ENCODE data around the gene C6orf132.

The C6orf132 gene

DNA sequence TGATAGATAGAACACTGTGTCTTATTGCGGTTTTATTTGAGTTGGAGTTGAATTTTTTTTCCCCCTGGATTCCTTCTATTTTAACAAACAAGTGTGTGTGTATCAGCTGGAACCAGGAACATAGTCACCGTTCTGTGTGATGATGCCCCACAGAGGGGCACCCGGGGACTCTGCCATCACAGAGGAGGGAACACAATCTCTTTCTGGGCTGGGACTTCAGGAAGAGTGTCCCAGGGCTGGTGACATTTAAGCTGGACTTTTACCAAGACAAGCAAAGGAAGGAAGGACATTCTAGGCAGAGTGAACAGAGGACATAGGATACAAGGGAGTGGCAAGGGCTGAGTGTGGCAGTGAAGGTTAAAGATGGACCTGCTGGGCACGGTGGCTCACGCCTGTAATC, 58.9 kb downstream of the C6orf132 start:
- Histone ChIP-seq H3K9me2 (replicated peaks; ENCODE audit: control insufficient read depth, low read length) (no peaks in the 10 kb centered on the region), H3K79me2 (ENCODE audit: control insufficient read depth, low read length) (no peaks in the 10 kb centered on the region), H3K4me3 (ENCODE audit: low read length) (no peak overlapping the region), H3K27me3 (ENCODE audit: control insufficient read depth, low read length) (no peaks in the 10 kb centered on the region), H3K9me3 (ENCODE audit: control insufficient read depth, insufficient read depth, low read length) (no peaks in the 10 kb centered on the region), H3K4me2 (ENCODE audit: low read length) (no peak overlapping the region), H4K20me1 (ENCODE audit: control insufficient read depth, insufficient read depth, low read depth, low read length) (no peaks in the 10 kb centered on the region), H3K4me1 (ENCODE audit: control insufficient read depth, low read length) (no peaks in the 10 kb centered on the region), H3K36me3 (ENCODE audit: control insufficient read depth, low read length) (no peaks in the 10 kb centered on the region; the same call in 1 of the 2 replicates), H3F3A (ENCODE audit: control insufficient read depth, insufficient read depth) (no peaks in the 10 kb centered on the region), H3K27ac (ENCODE audit: low read depth, low read length) (no peak overlapping the region)
- TF ChIP-seq, protein P1, sequence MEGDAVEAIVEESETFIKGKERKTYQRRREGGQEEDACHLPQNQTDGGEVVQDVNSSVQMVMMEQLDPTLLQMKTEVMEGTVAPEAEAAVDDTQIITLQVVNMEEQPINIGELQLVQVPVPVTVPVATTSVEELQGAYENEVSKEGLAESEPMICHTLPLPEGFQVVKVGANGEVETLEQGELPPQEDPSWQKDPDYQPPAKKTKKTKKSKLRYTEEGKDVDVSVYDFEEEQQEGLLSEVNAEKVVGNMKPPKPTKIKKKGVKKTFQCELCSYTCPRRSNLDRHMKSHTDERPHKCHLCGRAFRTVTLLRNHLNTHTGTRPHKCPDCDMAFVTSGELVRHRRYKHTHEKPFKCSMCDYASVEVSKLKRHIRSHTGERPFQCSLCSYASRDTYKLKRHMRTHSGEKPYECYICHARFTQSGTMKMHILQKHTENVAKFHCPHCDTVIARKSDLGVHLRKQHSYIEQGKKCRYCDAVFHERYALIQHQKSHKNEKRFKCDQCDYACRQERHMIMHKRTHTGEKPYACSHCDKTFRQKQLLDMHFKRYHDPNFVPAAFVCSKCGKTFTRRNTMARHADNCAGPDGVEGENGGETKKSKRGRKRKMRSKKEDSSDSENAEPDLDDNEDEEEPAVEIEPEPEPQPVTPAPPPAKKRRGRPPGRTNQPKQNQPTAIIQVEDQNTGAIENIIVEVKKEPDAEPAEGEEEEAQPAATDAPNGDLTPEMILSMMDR (IDR thresholded peaks at IDR 0.05; ENCODE audit: low read depth, low read length, poor library complexity, severe bottlenecking) = no peak
- no peak for TF ChIP-seq EZH2phosphoT487 (IDR thresholded peaks at IDR 0.05; ENCODE audit: borderline replicate concordance, low read length)

DNA sequence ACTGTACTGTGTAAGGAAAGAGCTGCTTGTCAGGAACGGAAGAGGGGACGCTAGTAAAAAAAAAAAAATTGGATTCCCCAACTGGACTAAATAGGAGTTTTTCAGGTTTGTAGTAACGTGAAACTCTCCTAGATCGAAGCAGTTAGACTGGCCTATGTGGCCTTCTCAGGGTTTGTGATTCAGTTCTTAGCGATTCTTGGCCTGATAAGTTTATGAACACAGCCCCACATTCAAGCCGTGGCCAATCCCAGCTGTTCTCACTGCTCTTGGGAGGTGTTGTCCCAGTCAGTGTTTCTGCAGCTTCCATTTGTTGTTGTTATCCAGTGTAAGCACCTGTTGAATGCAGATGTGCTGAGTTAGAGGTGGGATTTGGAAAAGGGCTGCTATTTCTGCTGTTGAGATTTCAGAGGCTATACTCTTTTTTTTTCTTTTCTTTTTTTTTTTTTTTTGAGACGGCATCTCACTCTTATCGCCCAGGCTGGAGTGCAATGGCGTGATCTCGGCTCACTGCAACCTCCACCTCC, 62.4 kb downstream of the C6orf132 start:
- Histone ChIP-seq H3K36me3 (ENCODE audit: control insufficient read depth, low read length) (peaks cover 14% of the 10 kb centered on the region), H3F3A (ENCODE audit: control insufficient read depth, insufficient read depth) (no peaks in the 10 kb centered on the region), H3K27me3 (ENCODE audit: control insufficient read depth, low read length) (no peaks in the 10 kb centered on the region), H3K27ac (ENCODE audit: low read depth, low read length) (no peak overlapping the region), H3K9me2 (replicated peaks; ENCODE audit: control insufficient read depth, low read length) (no peaks in the 10 kb centered on the region), H3K9me3 (ENCODE audit: control insufficient read depth, insufficient read depth, low read length) (no peaks in the 10 kb centered on the region), H3K4me1 (ENCODE audit: control insufficient read depth, low read length) (no peaks in the 10 kb centered on the region), H3K79me2 (ENCODE audit: control insufficient read depth, low read length) (no peaks in the 10 kb centered on the region), H3K4me2 (ENCODE audit: low read length) (no peak overlapping the region), H4K20me1 (ENCODE audit: control insufficient read depth, insufficient read depth, low read depth, low read length) (no peaks in the 10 kb centered on the region), H3K4me3 (ENCODE audit: low read length) (no peak overlapping the region)
- TF ChIP-seq, protein P1 (IDR thresholded peaks at IDR 0.05; ENCODE audit: low read depth, low read length, poor library complexity, severe bottlenecking) = no peak
- TF ChIP-seq EZH2phosphoT487 (IDR thresholded peaks at IDR 0.05; ENCODE audit: borderline replicate concordance, low read length) = no peak

DNA sequence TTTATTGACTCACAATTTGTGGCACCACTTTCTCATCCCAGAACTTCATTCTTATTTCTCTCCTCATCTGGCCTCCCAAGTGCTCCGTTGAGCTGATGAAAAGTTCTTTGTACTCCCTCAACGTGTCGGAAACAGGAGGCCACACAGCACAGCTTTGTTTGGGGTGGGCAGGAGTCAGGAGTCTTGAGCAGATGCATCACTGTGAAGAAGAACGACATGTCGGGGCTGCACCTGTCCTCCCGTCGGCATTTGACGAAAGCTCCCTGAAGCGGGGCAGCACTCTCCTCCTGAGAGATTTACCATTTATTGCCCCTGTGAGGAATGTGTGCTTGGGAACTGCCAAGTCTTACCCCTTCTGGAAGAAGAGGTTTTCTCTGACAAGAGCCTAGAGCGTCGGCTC, 64.0 kb downstream of the C6orf132 start:
- TF ChIP-seq EZH2phosphoT487 (IDR thresholded peaks at IDR 0.05; ENCODE audit: borderline replicate concordance, low read length) = no peak
- TF ChIP-seq, protein P1 (IDR thresholded peaks at IDR 0.05; ENCODE audit: low read depth, low read length, poor library complexity, severe bottlenecking) = no peak

More for the DNA sequence above, 64.0 kb downstream of the C6orf132 start:
- Histone ChIP-seq H3K4me3 (ENCODE audit: low read length) (no peak overlapping the region), H3K9me3 (ENCODE audit: control insufficient read depth, insufficient read depth, low read length) (no peaks in the 10 kb centered on the region), H3K27ac (ENCODE audit: low read depth, low read length) (no peak overlapping the region), H3K9me2 (replicated peaks; ENCODE audit: control insufficient read depth, low read length) (no peaks in the 10 kb centered on the region), H3K36me3 (ENCODE audit: control insufficient read depth, low read length) (peaks cover 15% of the 10 kb centered on the region), H3K4me2 (ENCODE audit: low read length) (no peak overlapping the region), H3K27me3 (ENCODE audit: control insufficient read depth, low read length) (no peaks in the 10 kb centered on the region), H3K4me1 (ENCODE audit: control insufficient read depth, low read length) (no peaks in the 10 kb centered on the region), H4K20me1 (ENCODE audit: control insufficient read depth, insufficient read depth, low read depth, low read length) (no peaks in the 10 kb centered on the region), H3F3A (ENCODE audit: control insufficient read depth, insufficient read depth) (no peaks in the 10 kb centered on the region), H3K79me2 (ENCODE audit: control insufficient read depth, low read length) (no peaks in the 10 kb centered on the region)

Measured in DOHH2 (cell line).